Esophagus muscularis mucosa (tissue), 3 donors: ENCODE data around the gene TFAM.
"Not testable (repeated sequence)": the region's sequence is repeated elsewhere in the genome, so short reads cannot be mapped to it uniquely, and the experiment has no call there.

ENCODE experiments used
- POLR2A ChIP-seq: fragments of 450-650 bp; IDR thresholded peaks from one replicate; pipeline ENCODE4 v1.6.1; 2017; ENCODE audit warnings: antibody characterized with exemption, moderate library complexity, mild to moderate bottlenecking, low read depth
- TF ChIP-seq, protein P1 (sequence below), 3 experiments: fragments of 200-600 bp in 2 of 3; fragments of 450-650 bp in 1 of 3; sonication (generic) in 2 of 3; IDR thresholded peaks; one replicate each; pipeline ENCODE4 v1.5.1; 2017 to 2019; ENCODE audit warnings: antibody characterized with exemption in 3 of 3, mild to moderate bottlenecking in 2 of 3, moderate library complexity in 1 of 3

DNA sequence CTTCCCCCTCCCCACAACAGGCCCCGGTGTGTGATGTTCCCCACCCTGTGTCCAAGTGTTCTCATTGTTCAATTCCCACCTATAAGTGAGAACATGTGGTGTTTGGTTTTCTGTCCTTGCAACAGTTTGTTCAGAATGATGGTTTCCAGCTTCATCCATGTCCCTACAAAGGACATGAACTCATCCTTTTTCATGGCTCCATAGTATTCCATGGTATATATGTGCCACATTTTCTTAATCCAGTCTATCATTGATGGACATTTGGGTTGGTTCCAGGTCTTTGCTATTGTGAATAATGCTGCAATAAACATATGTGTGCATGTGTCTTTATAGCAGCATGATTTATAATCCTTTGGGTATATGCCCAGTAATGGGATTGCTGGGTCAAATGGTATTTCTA lies 43.2 kb downstream of the TFAM start:
- TF ChIP-seq, protein P1, sequence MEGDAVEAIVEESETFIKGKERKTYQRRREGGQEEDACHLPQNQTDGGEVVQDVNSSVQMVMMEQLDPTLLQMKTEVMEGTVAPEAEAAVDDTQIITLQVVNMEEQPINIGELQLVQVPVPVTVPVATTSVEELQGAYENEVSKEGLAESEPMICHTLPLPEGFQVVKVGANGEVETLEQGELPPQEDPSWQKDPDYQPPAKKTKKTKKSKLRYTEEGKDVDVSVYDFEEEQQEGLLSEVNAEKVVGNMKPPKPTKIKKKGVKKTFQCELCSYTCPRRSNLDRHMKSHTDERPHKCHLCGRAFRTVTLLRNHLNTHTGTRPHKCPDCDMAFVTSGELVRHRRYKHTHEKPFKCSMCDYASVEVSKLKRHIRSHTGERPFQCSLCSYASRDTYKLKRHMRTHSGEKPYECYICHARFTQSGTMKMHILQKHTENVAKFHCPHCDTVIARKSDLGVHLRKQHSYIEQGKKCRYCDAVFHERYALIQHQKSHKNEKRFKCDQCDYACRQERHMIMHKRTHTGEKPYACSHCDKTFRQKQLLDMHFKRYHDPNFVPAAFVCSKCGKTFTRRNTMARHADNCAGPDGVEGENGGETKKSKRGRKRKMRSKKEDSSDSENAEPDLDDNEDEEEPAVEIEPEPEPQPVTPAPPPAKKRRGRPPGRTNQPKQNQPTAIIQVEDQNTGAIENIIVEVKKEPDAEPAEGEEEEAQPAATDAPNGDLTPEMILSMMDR (IDR thresholded peaks at IDR 0.05) = not testable (repeated sequence)
- TF ChIP-seq POLR2A = not testable (repeated sequence)
